Left forelimb (tissue), 1 donor: ENCODE results near the gene GLIS2.
"Not testable (repeated sequence)": the region's sequence is repeated elsewhere in the genome, so short reads cannot be mapped to it uniquely, and the experiment has no call there.

Source experiments
- DNase-seq: peaks from one replicate; pipeline ENCODE4 v3.0.0-alpha.2; 2018; ENCODE audit warnings: low spot score

Gene GLIS2

DNA sequence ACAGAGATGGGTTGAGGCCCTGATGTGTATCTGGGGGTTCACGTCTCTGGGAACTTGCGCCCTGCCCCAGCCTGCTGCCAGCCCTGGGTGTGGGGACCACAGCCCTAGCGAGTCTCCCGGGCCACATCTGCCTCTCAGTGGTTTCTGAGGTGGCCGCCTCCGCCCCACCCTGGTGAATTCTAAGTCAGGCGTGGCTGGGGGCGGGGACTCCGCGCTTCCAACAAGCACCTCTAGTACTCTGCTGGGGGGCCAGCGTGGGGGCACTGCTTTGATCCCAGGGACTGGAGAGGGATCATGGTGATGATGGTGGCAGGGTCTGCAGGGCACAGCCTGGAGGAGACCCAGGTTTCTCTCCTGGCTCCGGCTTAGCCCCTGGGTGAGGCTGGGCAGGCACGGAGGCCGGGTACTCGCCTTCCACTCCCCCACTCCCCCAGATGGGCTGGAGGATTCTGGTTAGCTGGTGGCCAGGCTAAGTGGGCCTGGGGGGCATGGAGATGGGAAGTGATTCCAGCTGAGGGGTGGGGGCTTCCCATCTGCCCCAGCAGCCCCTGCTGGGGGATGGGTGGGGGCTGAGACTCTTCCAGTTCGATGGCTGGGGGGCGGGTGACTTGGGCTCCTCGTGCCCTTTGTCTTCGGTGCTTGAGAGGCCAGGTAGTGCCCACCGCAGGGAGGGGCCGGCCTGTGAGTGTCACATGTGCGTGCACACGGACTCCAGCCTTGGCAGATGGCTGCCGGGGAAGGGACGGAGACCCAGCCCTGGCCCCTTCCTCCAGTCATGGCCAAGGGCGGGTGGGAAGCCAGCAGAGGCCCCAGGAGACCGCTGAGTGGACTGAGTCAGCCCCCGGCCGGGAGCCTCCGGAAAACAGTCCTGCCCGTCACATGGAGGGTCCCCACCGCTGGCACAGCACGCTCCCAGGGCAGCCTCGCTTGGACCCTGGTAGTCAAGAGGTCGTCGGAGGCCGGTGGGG, 3.9 kb downstream of the GLIS2 start:
- DNase-seq, result peak; percentile 67

DNA sequence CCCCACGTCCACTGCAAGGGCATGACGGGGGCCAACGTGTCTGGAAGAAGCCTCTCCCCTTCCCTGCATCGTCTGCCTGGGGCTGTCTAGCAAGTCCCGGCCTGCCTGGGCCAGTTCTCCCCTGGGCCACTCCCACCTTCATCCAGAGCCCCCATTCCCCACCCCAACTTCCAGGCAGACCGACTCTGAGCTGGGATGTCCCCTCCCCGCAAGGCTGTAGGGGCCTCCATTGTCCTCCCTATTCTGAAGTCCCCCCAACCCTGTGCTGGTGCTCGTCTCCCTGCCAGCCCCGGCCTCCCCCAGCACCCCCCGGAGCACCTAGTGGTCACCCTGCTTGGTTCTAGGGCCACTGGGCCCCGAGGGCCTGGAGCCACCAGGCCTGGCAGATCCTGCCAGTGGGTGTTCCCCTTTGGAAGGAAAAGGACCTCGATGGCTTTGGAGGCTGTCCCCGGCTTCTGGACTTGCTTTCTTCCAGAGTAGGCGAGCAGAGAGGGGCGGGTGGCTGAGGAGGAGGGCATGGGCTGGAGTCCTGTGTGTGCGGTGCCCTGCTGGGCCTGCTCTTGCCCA, 4.8 kb downstream of the GLIS2 start:
- peak; percentile 63 for DNase-seq

DNA sequence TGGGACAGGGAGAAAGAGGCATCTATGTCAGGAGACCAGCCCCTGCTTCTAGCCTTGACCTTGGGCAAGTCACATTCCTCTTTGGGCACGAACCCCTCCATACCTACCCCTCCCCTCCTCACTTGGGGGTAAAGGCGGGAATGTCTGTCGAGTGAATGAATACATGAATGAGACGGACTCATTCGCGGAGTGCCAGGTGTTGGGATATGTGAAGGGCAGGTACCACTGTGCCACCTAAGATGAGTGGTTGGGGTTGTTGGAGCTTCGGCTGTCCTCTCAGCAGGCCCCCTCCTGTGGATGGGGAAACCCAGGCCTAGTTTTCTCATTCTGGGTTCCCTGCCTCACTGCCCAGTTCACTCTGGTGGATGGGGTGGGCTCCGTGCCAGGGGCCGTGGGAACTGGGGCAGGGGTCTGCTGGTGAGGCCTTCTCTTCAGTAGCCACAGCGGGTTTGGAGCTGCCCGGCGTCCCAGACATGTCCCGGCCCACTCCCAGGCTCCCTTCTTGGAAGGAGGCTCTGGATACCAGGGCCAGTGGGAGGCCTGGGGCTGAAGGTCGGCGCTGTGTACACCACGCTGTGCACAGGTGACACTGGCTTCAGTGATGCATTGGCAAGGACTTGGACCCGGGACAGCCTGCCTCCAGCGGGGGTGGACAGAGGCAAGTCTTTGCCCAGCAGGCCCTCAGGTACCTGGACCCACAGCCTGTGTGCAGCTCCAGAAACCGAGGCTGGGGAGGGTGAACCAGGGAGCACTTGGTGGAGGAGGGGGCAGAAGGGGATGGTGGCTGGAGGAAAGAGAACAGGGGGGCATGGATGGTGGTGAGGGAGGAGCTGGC, 5.6 kb downstream of the GLIS2 start:
- DNase-seq, result no peak

DNA sequence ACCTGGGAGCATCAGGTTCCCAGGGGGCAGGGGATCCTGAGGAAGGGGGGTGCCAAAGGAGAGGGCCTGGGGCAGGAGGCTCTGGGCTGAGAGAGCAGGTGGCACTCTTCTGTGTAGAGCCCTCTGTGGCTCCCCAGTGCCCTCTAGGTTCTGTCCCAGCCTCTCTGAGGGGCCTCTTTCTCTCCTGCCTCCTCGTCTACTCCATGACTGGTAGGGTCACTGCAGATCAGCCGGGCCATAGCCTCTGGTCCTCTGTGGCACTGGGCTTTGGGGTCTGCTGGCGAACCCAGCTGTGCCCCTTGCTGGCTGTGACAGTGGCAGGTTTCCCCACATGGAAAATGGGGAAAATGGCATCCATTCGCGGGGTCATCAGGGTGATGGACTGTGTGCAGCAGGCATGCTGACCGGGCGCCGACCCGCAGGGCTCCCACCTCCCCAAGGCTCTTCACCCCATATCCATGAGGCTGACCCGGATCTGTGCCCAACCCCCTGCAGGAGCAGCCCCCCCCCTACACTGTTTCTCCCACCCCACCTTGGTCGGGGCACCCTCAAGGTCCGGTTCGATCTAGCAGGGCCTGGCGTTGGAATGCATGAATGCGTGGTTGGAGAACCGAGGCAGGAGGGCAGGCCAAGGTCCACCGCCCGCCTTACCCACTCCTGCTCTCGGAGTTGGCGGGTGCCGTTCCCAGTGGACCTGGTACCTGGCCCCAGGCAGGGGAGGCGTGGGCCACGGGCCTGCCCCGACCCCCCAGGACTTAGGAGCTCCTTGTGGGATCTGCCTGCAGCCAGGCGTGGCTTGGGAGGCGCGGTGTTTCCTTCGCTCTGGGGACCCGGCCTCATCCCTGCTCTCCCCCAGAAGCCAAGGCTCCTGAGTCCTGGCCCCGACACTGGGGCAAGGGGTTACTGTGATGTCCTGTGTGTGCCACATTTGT, 6.5 kb downstream of the GLIS2 start:
- DNase-seq, result peak; percentile 64

DNA sequence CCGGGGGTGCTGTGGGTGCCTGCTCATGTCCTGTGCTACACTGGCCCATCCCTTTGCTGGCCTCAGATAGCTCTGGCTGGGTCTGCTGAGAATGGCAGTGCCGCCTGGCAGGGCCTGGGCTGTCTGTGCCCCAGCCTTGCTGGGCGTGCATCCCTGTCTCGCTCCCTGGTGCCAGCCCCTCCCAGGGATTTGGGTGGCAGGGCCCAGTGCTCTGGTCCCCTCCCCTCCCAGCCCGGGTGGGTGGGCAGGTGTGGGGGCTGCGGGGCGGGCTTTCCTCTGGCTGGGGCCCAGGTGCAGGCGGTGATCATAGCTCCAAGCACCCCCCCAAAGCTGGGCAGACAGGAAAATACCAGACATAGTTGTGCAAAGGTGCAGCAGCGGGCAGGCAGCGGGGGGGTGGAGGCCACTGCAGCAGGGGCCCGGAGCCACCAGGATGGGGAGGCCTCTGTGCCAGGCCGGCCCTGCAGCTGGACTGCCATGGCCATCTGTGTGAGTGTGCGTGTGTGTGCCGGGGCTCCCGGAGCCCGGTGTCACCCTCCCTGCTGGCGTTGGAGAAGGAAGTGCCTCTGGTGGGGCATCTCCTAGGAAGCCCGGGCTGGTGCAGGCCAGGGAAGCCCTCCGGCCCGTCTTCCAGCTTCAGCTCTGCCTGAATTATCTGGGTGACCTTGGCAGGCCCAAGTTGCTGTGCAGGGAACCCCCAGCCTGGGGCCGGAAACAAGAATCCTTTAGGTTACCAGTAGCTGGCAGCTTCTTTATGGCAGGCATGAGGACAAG, 7.4 kb downstream of the GLIS2 start:
- DNase-seq, result peak; percentile 66

DNA sequence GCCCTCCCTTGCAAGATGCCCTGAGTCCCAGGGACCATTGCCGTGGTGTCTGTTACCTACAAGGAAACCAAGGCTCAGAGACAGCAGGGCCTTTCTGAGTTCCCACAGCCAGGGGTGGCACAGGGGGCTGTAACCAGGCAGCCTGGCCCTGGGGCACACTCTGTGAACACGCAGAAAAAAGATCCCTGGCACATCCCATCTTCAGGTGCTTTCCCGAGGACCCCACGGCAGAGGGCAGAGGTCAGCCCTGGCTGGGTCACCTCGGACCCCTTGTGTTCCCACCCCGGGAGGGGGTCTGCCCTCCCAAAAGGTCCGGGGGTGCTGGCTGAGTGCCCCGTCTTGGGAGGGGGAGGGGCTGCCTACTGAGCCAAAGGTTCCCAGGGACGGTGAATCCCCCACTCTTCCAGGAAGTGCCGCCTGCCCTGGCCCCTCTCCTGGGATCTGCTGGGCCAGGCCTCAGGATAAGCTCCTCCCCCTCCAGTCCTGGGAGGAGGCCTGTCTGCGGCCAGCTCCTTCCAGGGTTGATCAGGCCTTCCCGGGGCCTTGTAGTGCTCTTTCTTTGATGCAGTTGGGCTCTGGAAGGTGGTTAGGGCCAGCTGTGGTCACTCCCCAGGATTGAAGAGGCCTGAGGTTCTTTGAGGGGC, 8.1 kb downstream of the GLIS2 start:
- DNase-seq, result peak; percentile 70

DNA sequence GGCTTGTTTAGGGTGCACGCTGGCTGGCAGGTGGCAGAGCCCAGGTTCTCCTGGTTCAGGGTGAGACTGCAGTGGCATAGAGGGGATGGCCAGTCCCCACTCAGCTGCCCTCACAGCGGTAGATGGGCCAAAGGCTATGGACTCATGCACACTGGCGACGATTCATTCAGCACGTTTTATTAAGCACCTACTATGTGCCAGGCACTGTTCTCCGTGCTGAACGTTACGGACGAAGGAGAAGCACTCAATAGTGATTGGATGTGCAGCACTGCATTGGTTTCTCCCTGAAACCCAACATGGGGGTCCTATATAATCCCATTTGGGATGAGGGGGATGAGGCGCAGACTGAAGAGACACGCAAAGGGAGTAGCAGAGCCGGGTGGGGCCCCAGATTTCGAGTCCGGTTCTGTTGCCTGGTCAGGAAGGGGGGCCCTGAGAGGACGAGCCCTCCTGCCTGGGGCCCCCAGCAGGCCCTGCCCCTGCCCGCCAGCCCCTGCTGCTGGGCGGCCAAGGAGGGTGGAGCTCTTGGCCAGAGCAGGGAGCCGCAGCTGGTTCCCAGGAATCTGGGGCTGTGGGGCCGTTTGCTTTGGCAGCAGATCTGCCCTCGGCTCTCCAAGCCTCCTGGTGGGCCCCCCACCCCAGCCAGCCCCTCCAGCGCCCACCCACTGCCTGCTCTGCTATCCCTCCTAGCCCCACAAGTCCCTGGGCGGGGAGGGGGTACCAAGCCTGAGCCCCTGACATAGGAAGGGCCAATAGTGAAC, 8.8 kb downstream of the GLIS2 start:
- peak; percentile 75 for DNase-seq

DNA sequence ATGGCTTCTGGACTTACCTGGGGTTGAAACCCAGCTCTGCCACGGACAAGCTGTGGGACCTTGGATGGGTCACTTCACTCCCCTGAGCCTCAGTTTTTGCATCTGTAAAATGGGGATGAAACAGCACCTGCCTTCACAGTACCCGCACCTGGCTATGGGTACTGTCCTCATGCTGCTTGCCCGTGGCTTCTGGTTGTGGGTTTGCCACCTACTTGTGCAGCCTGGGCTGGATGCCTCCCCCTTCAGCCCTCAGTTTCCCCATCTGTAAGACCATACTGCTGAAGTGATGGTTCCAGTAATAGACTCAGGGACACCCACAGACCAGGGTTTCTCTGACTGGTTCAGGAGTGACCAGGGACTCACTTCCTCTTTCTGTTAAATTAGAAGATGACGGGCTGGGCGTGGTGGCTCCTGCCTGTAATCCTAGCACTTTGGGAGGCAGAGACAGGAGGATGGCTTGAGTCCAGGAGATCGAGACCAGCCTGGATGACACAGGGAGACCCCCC, 9.4 kb downstream of the GLIS2 start:
- peak; percentile 64 for DNase-seq

DNA sequence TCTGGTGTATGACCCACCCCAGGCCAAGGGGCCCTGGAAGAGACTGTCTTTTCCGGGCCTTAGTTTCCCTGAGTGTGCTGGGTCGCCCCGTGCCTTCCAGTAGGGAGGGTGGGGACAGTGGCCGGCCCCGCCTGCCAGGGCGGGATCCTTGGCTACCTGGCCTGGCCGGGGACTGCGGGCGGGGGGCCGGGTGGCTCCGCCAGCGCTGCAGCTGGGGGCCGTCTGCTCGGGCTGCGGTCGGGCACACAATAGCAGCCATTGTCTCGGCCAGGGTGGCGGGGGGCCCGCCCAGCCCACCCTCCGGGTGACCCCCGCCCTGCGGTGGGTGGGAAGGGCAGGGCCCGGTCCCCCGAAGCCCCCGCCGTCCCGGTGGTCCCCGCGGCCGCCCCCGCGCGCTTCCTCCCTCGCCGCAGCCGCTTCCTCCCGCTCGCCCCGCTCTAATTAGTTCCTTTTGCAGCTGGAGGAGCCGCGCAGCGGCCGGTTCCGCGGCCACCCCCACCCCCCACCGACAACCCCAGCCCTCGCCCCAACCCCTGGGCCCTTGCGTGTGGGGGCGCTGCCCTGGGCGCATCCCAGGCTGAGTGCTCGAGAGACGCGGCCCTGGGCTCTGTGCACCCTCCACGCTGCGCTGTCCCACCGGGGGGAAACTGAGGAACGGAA, 11.6 kb downstream of the GLIS2 start:
- peak; percentile 68 for DNase-seq

DNA sequence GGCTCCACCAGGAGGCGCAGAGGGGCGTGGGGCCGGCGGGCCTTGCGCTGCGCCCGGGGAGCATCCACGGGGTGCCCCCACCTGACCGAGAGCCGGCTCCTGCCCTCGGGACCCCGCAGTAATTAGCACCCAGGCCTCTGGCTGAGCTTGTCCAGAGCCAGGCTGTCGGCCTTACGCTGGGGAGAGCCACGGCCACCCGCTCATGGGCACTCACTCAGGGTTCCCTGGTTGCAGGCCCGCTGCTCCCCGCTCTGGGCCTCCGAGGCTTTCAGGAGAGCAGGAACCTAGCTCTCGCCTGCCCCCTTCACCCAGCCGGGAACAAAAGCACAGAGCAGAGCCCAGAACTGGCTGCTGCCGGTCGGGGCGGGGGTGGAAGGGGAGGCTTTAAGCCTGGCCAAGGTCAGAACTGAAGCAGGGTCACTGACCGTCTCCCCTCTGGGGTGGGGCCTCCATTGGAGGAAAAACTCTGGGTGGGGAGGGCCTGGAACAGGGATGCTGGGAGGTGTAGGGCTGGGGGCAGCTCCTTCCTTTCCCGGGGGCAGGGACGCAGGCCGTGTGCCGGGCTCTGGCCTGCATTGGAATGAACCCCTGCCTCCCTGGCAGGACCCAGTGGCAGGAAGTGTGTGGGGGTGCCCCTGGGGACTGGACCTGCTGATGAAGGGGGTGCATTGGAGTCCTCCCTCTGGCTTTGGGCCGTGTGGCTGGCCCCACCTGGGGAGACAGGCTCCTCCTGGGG, 12.3 kb downstream of the GLIS2 start:
- peak; percentile 80 for DNase-seq

DNA sequence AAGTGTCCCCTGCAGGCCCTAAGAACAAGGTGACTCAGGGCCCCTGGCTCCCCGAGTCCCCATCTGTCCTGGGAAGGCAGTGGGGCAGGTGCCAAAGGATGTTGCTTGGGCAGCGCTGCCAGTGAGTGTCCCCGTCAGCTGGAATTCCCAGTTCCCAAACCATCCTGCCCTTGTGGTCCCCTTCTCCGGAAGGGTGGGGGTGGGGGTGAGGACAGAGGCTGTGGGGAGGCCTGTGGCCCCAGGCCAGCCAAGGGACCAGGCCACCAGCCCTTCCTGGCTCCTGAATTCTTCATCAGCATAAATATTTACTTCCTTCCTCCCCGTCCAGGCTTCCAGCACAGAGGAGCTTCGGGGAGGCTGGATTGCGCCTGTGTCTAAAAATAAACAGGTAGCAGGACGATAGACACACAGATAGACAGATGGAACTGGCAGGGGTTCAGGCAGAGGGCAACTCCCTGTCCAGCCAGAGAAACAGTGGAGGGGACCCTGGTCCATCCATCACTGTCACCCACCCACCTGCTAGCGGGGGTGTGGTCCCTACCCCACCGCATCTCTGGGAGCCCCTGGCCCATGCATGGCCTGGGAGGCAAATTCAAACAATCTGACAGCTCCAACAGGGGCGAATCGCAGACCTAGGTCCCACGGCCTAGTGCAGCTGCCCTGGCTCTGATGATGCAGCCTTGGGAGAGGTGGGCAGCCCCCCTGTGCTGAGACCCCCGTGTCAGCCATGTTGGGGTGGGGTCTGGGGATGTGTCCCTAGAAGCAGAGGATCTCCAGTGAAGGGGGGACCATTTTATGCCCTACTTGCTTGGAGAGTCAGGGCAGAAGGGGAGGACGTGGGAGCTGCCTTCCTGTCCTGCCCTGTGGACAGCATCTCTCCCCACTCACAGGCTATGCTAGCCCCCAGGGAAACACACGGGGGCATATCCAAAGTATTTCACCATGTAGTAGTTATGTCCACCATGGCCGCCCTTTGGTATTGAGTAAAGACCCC, 13.2 kb downstream of the GLIS2 start:
- DNase-seq, result no peak

DNA sequence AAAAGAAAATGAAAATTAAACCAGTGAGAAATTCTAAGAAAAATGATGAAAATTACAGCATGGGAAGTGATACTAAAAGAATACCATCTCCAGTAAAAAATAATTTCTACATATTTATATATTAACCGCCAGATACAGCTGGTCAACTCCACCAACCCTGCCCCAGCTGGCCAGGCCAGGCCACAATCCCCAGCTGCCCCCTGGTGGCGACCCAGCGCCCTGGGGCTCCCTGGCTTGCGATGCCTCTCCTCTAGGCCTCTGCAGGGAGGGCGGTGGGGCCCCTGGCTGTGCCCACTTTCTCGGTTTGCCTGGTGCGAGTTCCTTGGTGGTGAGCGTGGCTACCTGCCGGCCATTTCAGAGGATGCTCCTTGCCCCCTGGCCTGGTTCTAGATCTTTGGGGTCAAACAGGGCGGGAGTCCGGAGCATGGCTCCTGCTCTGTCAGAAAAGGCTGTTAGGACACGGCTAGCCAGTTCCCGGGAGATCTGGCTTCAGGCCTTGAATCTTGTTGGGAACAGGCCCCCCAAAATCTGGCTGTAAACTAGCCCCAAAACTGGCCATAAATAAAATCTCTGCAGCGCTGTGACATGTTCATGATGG, 14.5 kb downstream of the GLIS2 start:
- DNase-seq, result no peak

DNA sequence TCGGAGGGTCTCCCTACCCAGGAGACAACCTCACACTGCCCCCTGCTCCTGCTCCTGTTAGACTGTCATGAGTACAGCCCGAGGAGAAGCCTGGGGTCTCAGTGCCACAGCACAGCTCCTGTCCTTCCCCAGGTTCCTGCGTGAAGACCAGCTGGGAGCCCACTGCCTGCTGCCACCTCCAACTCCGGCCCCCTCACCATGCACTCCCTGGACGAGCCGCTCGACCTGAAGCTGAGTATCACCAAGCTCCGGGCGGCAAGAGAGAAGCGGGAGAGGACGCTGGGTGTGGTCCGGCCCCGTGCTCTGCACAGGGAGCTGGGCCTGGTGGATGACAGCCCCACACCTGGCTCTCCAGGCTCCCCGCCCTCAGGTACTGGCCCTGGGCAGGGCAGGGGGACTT, 16.2 kb downstream of the GLIS2 start:
- no peak for DNase-seq

DNA sequence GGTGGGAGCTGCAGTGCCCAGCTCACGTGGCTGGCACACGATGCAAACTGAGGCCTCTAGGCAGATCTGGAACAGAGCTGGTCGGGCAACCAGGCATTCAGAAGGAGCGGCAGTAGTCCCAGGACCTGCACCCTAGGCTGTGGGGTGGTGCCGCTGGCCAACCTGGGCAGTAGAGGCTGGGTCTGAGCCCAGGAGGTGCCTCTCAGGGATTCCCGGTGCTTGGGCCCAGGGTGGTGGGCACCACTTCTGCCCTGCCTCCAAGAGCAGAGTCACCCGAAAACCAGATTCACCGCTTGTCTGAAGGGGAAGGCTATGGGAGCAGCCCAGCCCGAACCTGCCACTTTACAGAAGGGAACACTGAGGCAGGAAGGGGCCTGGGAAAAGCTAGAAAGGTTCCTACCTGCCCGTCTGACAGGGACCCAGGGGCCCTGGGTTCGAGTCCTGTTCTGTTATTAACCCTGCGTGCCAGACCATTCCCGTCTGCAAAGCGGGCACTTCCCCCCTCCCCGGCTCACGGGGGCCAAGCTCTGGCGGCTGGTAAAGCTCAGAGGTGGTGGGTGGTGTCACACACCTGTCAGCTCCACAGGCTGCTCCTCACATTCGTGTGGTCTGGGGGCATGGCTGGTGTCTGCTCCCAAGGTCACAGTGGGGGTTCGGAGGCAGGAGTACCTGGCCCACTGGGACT, 16.9 kb downstream of the GLIS2 start:
- no peak for DNase-seq

DNA sequence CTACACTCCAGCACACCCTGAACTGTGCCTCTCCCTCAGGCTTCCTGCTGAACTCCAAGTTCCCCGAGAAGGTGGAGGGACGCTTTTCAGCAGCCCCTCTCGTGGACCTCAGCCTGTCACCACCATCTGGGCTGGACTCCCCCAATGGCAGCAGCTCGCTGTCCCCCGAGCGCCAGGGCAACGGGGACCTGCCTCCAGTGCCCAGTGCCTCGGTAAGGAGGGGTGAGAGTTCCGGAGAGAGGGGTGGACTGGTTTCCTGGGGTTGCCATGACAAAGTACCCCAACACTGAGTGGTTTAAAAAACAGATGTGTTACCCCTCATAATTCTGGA, 17.4 kb downstream of the GLIS2 start:
- no peak for DNase-seq

DNA sequence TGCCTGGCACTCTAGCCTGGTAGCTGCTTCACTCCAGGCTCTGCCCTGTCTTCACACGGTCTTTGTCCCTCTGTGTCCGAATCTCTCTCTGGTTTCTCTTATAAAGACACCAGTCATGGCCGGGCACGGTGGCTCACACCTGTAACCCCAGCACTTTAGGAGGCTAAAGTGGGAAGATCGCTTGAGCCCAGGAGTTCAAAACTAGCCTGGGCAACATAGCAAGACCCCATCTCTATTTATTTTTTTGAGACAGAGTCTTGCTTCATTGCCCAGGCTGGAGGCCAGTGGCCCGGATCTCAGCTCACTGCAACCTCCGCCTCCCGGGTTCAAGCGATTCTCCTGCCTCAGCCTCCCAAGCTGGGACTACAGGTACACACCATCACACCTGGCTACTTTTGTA, 17.8 kb downstream of the GLIS2 start:
- DNase-seq, result not testable (repeated sequence)
